ENCODE data around the gene CNIH4. TPM values are rescaled to one million over a fixed set of nuclear protein-coding genes. Genes with fewer than 3 reads are reported as not detected.

Gene CNIH4
- total and polyA plus RNA-seq, 12 donors: 10.0 to 73.0 (median 42.4) TPM

DNA sequence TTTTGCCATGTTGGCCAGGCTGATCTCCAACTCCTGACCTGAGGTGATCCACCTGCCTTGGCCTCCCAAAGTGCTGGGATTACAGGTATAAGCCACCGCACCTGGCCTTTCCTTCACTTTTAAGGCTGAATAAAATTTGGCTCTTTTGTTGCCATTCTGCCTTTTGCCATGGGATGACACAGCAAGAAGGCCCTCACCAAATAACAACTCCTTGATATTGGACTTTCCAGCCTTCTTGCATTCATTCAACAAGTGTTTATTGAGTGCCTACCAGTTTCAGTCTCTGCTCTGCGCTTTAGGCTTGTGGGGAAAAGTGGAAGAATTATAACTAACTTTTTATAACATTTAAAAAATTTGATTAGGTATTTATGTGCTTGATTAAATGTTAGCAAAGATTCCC is 24.9 kb upstream of the CNIH4 start:
- Histone ChIP-seq H3K9me3 (replicated peaks in 1 of 3) (no peaks in the 10 kb centered on the region), H3K4me1 (replicated peaks in 1 of 2) (peaks cover 19 to 27% of the 10 kb centered on the region in 2 donors), H3K4me3 (no peak overlapping the region), H3K27me3 (no peaks in the 10 kb centered on the region), H3K36me3 (replicated peaks in 1 of 2) (no peaks in the 10 kb centered on the region), H3K27ac (no peak overlapping the region)
- intact Hi-C loops (cut with DNase I): loop anchor here in 1 of 2 donors (5.0 kb wide), 1 partner anchor 215 kb away; no protein-coding TSS in a partner anchor
- DNase-seq: no peak
- 94 to 100% (median 97%) methylated on average over 2 of the region's 2 CpGs for WGBS, 4 donors
- no peak for TF ChIP-seq POLR2A (IDR thresholded peaks at IDR 0.05)
- TF ChIP-seq, protein P1, sequence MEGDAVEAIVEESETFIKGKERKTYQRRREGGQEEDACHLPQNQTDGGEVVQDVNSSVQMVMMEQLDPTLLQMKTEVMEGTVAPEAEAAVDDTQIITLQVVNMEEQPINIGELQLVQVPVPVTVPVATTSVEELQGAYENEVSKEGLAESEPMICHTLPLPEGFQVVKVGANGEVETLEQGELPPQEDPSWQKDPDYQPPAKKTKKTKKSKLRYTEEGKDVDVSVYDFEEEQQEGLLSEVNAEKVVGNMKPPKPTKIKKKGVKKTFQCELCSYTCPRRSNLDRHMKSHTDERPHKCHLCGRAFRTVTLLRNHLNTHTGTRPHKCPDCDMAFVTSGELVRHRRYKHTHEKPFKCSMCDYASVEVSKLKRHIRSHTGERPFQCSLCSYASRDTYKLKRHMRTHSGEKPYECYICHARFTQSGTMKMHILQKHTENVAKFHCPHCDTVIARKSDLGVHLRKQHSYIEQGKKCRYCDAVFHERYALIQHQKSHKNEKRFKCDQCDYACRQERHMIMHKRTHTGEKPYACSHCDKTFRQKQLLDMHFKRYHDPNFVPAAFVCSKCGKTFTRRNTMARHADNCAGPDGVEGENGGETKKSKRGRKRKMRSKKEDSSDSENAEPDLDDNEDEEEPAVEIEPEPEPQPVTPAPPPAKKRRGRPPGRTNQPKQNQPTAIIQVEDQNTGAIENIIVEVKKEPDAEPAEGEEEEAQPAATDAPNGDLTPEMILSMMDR (IDR thresholded peaks at IDR 0.05): no peak

DNA sequence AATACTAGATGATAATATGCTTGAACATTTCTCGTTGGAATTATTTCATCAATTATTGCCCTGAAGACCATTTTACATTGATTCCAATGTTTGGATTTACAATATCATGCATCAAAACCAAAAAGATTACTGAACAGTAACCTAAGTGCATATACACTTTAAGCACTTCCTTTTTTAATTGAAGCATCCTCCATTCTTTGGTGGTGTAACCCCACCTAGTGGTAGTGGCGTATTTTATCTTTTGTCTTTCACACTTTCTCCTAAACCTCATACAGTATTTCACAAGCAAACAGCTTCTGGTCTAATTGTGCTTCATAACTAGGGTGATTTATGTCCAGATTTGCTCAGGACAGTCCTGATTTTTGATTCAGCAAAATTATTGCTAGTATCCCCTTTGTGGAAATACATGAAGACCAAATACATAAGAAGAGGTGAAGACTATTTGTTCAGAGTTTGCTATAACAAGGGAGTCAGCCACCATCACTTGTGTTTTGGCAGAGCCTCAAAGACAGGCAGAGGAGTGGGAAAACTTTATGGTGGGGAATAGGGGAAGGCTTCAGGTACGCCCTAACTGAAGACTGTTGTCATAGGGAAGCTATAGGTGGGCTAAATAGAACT is 23.3 kb upstream of the CNIH4 start:
- TF ChIP-seq, protein P1 (IDR thresholded peaks at IDR 0.05): peak; percentile 47 to 85 (median 68)
- no peak for TF ChIP-seq POLR2A (IDR thresholded peaks at IDR 0.05)
- Histone ChIP-seq H3K36me3 (replicated peaks in 1 of 2) (no peaks in the 10 kb centered on the region), H3K27ac (no peak overlapping the region), H3K4me1 (replicated peaks in 1 of 2) (peaks cover 18 to 24% of the 10 kb centered on the region in 2 donors), H3K27me3 (no peaks in the 10 kb centered on the region), H3K9me3 (replicated peaks in 1 of 3) (no peaks in the 10 kb centered on the region), H3K4me3 (no peak overlapping the region)
- intact Hi-C loops (cut with DNase I): loop anchor here in 1 of 2 donors (5.0 kb wide), 1 partner anchor 216 kb away; no protein-coding TSS in a partner anchor
- peak in 1 of 7 donors; percentile 8 for DNase-seq
- 10 to 18% (median 15%) methylated on average over 3 of the region's 3 CpGs for WGBS, 4 donors

DNA sequence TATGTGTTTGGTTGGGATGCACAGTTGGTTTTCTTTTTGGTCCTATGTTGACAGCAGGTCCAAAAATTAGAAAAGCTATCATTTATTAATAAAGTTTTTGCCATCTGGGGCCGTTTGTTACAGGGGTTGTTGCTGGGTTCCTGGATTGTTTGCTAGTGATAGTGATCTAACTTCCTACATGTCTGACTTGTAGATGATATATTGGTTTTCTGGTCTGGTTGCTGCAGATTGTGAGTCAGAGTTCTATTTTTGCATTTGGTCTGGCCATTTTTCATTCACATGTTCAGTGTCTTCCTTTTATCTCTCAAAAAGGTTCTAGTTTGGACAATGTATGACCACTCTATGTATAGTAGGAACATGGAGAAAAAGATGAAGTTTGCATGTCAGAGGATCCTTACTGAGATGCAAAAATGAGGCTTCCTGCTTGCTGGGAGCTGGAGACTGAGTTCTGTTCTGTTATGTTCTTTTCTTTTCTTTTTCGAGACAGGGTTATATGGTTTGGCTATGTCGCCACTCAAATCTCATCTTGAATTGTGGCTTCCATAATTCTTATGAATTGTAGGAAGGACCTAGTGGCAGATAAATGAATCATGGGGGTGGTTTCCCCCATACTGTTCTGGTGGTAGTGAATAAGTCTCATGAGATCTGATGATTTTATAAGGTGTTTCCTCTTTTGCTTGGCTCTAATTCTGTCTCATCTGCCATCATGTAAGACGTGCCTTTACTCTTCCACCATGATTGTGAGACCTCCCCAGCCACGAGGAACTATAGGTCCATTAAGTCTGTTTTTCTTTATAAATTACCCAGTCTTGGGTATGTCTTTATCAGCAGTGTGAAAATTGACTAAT is 22.5 kb upstream of the CNIH4 start:
- no peaks in the 10 kb centered on the region for H3K36me3 ChIP-seq (replicated peaks in 1 of 2)
- H3K4me1 ChIP-seq (replicated peaks in 1 of 2): peaks cover 11 to 16% of the 10 kb centered on the region in 2 donors
- no peaks in the 10 kb centered on the region for H3K9me3 ChIP-seq (replicated peaks in 1 of 3)
- TF ChIP-seq, protein P1 (IDR thresholded peaks at IDR 0.05): no peak
- TF ChIP-seq POLR2A (IDR thresholded peaks at IDR 0.05): no peak
- intact Hi-C loops (cut with DNase I): loop anchor here in 1 of 2 donors (5.0 kb wide), 1 partner anchor 217 kb away; no protein-coding TSS in a partner anchor
- 30 to 37% (median 33%) methylated on average over 5 of the region's 5 CpGs for WGBS, 4 donors
- DNase-seq: peak in 1 of 7 donors; percentile 8
- H3K27me3 ChIP-seq: no peaks in the 10 kb centered on the region
- no peak overlapping the region for H3K27ac ChIP-seq
- H3K4me3 ChIP-seq: no peak overlapping the region

DNA sequence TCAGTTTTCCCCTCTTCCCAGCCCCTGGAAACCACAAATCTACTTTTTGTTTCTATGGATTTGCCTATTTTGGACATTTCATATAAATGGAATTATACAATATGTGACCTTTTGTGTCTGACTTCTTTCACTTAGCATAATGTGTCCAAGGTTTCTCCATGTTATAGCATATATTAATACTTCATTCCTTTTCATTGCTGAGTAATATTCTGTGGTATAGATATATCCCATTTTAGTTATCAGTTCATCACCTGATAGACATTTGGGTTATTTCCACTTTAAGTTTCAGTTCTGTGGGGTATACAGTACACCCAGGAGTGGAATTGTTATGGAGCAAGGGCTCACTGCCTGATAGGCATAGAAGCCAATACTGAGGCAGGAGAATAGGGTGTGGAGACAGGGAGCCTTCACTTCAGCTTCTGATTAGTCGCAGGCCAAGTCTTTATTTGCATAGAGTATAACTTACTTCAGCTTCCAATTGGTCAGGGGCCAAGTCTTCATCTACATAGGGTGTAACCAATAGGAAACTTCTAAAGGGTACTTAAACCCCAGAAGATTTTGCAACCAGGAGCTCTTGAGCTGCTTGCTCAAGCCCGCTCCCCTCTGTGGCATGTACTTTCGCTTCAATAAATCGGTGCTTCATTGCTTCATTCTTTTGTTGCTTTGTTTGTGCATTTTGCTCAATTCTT is 18.4 kb upstream of the CNIH4 start:
- H3K36me3 ChIP-seq (replicated peaks in 1 of 2): no peaks in the 10 kb centered on the region
- TF ChIP-seq POLR2A (IDR thresholded peaks at IDR 0.05): no peak
- TF ChIP-seq, protein P1 (IDR thresholded peaks at IDR 0.05): no peak
- 79 to 98% (median 91%) methylated on average over 4 of the region's 4 CpGs for WGBS, 4 donors
- intact Hi-C loops (cut with DNase I): no loop called here
- no peak for DNase-seq
- H3K4me3 ChIP-seq: no peak overlapping the region
- peaks cover 5 to 12% of the 10 kb centered on the region in 2 donors for H3K4me1 ChIP-seq (replicated peaks in 1 of 2)
- H3K9me3 ChIP-seq (replicated peaks in 1 of 3): peaks cover 0 to under 1% (median 0%) of the 10 kb centered on the region in 3 donors
- H3K27ac ChIP-seq: no peak overlapping the region
- no peaks in the 10 kb centered on the region for H3K27me3 ChIP-seq
